GM19328 (cell line): ENCODE data around the gene EIF2B5.
"Not testable (repeated sequence)": the region's sequence is repeated elsewhere in the genome, so short reads cannot be mapped to it uniquely, and the experiment has no call there.

ENCODE experiments used
- ATAC-seq: cut with Tn5 transposase; IDR thresholded peaks from one replicate; pipeline ENCODE4 v1.9.1; 2021; ENCODE audit warnings: mild to moderate bottlenecking, moderate library complexity; ENCODE audit not compliant: unreplicated experiment

EIF2B5 gene

GRCh38 chr3:184145751-184146270 is 10.7 kb downstream of the EIF2B5 start:
- ATAC-seq: no peak

DNA sequence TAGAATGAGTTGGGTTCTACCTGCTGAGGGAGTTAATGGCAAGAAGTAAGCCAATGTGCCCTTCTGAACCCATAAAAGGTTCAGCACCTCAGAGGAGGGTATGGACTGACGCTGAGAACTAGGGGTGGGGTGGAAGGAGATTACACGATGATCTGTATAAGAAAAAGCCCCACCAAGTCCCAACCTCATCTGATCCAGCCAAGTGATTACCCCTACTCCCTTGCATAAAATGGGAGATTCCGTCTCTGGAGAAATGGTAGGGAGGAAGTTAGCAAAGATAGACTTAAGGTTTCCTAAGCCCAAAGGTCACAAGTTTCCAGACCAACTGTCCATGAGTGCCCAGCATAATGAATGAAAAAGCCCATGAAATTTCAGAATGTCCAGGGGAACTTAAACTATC is 12.9 kb downstream of the EIF2B5 start:
- ATAC-seq: no peak

DNA sequence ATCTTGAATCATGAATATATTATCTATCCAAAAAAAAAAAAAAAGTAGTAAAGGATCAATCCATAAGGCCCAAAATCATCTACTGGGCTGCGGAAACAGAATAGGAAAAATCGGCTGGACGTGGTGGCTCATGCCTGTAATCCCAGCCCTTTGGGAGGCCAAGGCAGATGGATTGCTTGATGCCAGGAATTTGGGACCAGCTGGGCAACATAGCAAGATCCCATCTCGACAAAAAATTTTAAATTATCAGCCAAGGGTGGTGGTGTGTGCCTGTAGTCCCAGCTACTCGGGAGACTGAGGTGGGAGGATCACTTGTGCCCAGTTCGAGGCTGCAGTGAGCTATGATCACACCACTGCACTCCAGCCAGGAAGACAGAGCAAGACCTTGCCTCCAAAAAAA is 14.0 kb downstream of the EIF2B5 start:
- no peak for ATAC-seq

DNA sequence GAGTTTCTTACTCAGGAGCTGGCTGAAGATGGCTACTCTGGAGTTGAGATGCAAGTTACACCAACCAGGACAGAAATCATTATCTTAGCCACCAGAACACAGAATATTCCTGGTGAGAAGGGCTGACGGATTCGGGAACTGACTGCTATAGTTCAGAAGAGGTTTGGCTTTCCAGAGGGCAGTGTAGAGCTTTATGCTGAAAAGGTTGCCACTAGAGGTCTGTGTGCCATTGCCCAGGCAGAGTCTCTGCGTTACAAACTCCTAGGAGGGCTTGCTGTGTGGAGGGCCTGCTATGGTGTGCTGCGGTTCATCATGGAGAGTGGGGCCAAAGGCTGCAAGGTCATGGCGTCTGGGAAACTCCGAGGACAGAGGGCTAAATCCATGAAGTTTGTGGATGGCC is 14.6 kb downstream of the EIF2B5 start:
- ATAC-seq: not testable (repeated sequence)

- ATAC-seq: peak; percentile 73
These were observed 19.9 kb downstream of the EIF2B5 start, which contains the start of gene DVL3 for GRCh38 chr3:184154885-184155643. Gene DVL3 (plus strand): TSS chr3:184155377. CDS start chr3:184155636, 259 bp downstream.

DNA sequence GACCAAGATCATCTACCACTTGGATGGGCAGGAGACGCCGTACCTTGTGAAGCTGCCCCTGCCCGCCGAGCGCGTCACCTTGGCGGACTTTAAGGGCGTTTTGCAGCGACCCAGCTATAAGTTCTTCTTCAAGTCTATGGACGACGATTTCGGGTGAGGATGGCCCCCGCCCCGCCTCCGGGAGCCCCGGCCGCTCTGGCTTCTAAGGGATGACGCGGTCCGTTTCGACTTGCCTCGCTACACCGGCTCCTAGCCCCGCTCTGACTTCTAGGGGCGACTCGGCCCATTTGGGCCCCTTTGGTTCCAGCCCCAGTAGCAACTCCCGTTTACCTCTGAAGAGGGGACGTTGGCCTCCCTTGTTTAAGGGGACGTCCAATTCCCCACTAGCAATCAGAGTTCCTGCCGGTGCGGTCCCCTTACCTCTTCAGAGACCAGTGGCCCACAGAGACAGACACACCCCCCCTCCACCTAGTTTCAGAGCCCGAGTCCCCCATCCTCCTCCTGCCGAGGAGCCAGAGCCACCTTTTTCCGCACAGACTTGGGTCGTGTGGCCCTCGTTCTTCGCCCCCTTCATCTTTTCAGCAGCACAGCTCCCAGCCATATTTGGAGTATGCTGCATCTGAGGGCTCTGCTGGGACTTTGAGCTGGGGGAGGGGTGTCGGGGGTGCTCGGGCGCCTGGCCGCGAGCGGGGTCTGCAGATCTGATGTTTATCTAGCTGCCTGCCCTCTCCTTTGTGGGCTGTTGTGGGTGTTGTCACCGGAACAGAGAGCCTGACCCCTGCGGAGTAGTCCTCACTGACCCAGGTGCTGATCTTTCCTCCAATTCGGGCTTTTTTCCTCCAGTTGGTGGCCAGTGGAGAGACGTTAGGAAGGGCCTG is 20.7 kb downstream of the EIF2B5 start:
- peak; percentile 12 for ATAC-seq

- no peak for ATAC-seq
These were observed 21.4 kb downstream of the EIF2B5 start for GRCh38 chr3:184156522-184156955.

DNA sequence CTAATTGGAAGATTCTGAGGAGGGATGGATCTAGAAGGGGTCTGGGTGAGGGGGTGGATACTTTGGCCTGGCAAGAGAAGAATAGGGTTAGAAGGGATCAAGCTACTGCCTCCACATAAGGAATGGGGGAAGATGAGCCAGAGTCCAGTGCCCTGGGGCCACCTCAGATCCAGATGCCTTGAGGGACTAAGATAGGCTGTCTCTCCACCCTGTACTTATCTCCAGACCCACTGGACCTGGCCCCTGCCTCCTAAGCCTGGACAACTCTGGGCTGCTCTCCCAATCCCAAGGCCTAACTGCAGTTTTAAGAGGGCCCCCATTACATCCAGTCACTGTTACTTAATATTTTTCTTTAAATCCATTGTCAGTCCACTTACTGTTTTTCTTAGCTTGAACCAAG is 22.0 kb downstream of the EIF2B5 start:
- ATAC-seq: no peak

DNA sequence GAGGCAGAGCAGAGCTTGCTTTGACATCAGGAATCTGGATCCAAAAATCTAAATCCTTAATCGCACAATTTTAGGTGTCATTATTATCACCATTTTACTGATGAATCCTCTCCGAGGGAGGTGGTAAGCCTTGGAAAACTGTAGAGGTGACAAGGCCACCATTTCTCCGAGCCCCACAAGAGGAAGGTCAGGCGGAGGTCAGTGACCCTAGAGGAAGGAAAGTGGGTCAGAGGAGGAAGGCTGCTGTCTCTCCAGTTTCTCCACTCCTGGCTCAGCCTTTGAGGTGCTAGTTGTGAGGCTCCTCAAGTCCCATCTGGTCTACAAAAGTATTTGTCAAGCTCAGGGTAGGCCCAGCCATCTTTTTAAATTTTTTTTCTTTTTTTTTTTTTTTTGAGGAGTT is 23.2 kb downstream of the EIF2B5 start:
- no peak for ATAC-seq

- no peak for ATAC-seq
These were observed 25.3 kb downstream of the EIF2B5 start for GRCh38 chr3:184160456-184160855.

DNA sequence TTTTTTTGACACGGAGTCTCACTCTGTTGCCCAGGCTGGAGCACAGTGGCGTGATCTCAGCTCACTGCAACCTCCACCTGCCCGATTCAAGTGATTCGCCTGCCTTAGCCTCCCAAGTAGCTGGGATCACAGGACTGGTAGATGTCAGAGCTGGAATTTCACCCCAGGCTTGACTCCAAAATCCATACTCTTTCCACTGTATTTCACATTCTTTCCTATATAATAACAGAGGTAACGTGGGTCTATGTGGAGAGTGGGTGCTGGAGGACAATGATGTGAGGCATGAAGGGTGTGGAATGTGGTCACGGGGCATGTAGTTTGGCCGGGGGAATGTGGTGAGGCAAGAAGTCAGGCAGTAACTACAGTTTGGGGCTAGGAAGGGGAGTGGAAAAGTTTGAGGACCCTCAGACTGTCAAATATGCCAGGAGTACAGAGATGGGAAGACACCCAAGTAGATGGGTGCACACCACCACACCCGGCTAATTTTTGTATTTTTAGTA is 27.5 kb downstream of the EIF2B5 start:
- not testable (repeated sequence) for ATAC-seq

- no peak for ATAC-seq
These were observed 29.6 kb downstream of the EIF2B5 start for GRCh38 chr3:184164648-184165330.

DNA sequence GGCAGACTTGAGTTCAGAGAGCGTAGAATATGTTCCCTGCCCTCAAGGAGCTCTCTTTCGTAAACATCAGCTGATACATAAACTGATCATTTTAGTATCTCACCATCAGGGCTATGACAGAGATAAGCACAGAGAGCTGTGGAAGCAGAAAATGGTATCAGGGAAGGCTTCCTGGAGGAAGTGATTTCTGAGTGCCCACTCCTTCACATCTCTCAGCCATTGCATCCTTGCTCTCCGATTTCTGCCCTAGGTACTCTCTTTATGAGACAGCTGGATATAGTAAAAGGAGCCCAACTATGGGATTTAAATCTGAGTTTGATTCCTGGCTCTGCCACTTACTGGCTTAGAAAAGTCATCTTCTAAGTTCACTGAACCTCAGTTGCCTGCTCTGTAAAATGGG is 30.4 kb downstream of the EIF2B5 start:
- no peak for ATAC-seq

DNA sequence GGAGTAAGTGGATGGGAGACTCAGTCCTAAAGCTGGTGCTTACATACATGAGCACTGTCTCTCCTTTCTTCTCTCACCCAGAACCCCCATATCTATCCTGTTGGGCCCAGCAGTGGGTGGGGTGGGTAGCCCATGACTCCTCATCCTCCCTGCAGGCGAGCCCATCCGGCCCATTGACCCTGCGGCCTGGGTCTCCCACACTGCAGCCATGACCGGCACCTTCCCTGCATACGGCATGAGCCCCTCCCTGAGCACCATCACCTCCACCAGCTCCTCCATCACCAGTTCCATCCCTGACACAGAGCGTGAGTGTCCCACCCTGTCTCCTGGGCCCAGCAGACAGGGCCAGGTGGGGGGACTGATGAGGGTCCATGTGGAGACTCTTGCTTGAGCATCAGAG is 31.5 kb downstream of the EIF2B5 start:
- ATAC-seq: no peak

GRCh38 chr3:184167786-184168185 is 32.6 kb downstream of the EIF2B5 start:
- ATAC-seq: no peak

- no peak for ATAC-seq
These were observed 33.4 kb downstream of the EIF2B5 start for GRCh38 chr3:184168363-184169120.

DNA sequence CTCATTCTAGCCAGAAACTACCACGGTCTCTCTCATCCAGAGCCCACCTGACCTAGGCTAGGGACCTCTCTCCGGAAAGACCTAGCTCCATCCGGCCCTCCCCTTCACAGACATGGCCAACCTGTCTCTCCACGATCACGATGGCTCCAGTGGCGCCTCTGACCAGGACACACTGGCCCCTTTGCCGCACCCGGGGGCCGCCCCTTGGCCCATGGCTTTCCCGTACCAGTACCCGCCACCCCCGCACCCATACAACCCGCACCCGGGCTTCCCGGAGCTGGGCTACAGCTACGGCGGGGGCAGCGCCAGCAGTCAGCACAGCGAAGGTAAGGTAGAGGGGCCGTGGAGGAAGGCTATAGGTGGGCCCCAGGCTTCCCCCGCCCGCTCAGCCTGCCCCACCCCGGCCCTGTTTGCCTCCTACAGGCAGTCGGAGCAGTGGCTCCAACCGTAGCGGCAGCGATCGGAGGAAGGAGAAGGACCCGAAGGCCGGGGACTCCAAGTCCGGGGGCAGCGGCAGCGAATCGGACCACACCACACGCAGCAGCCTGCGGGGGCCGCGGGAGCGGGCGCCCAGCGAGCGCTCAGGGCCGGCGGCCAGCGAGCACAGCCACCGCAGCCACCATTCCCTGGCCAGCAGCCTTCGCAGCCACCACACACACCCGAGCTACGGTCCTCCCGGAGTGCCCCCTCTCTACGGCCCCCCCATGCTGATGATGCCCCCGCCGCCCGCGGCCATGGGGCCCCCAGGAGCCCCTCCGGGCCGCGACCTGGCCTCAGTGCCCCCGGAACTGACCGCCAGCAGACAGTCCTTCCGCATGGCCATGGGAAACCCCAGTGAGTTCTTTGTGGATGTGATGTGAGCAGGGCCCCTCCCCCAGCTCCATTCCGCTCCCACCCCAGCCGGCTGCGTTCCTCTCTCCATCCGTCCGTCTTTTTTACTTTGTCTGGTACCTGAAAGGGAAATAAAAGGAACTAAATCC is 35.0 kb downstream of the EIF2B5 start:
- ATAC-seq: no peak

- ATAC-seq: no peak
These were observed 36.4 kb downstream of the EIF2B5 start for GRCh38 chr3:184171562-184171961.
